GM19324 (cell line): ENCODE results near the gene AKAP10.
"Not testable (repeated sequence)": the region's sequence is repeated elsewhere in the genome, so short reads cannot be mapped to it uniquely, and the experiment has no call there.

Experiments used
- ATAC-seq: cut with Tn5 transposase; IDR thresholded peaks from one replicate; pipeline ENCODE4 v1.9.1; 2021; ENCODE audit warnings: mild to moderate bottlenecking, moderate library complexity; ENCODE audit not compliant: unreplicated experiment, low FRiP score

Gene AKAP10, protein sequence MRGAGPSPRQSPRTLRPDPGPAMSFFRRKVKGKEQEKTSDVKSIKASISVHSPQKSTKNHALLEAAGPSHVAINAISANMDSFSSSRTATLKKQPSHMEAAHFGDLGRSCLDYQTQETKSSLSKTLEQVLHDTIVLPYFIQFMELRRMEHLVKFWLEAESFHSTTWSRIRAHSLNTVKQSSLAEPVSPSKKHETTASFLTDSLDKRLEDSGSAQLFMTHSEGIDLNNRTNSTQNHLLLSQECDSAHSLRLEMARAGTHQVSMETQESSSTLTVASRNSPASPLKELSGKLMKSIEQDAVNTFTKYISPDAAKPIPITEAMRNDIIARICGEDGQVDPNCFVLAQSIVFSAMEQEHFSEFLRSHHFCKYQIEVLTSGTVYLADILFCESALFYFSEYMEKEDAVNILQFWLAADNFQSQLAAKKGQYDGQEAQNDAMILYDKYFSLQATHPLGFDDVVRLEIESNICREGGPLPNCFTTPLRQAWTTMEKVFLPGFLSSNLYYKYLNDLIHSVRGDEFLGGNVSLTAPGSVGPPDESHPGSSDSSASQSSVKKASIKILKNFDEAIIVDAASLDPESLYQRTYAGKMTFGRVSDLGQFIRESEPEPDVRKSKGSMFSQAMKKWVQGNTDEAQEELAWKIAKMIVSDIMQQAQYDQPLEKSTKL

DNA sequence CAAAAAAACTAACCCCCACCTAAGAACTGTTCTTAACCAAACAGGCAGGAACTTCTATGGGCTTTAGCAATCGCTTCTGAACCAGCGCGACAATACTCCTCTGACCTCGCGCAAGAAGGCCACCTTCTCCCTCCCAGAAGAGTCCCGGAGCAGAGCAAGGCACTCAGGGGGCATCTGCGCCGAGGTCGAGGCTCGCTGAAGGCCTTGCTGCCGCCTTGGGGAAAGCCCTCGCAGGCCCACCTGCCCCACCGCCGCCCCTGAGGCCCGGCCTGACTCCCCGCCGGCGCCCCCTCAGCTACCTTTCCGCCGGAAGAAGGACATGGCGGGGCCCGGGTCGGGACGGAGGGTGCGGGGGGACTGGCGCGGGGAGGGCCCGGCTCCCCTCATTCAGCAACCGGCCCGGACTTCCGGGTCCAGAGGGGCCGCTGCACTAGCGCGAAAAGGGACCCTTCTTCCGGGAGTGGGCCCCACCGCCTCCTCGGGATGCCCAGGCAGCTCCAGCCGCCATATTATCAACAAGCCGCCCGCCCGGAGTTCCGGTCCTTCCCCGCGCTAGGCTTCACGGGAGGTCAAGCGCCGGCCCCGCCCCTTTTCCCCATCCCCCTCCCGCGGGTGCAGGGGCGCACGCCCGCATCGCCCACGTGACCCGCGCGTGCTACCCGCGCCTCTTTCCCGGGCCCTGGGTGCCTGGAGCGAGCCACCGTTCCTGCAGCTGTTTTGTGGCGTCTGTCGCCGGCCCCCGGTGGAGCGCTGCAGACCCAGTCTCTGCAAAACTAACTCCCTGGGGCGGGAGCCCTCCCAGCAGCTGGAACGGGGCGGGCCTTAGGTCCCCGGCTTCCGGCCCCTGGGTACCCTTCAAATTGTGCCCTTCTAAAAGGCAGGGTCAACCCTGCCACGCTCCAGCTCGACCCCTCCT is at the start of gene AKAP10:
Gene AKAP10 (minus strand): TSS at position 536 of the 916 bp plus-strand sequence. CDS start 149 bp downstream, at position 387.
- ATAC-seq, result peak; percentile 87

DNA sequence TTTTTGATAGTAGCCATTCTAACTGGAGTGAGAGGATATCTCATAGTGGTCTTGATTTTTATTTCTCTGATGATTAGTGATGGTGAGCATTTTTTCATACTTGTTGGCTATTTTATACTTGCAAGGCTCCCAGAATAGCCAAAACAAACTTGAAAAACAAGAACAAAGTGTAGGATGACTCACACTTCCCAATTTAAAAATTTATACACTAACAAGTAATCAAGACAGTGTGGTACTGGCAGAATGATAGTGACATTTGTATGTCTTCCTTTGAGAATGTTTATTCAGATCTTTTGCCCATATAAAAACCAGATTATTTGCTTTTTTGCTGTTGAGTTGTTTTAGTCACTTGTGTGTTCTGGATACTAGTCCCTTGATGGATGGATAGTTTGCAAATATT is 49.3 kb upstream of the AKAP10 start:
- no peak for ATAC-seq

DNA sequence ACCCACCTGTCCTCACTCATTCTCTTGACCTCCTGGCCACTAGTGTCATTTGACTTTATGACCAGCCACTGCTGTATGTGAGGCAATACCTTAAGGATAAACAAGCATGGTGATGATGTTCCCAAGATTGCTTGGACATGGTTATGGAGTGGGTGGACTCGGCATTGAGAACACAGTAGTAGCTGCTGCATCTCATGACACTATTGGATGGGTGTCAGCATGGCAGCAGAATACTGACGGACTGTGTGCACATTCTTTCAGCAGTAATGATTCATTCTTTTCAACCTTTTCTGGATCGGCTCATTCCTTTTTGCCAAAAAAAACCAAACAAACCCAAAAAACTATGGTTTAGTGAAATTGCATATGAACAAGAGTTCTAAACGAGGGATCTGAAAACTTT is 45.1 kb upstream of the AKAP10 start:
- ATAC-seq, result no peak

DNA sequence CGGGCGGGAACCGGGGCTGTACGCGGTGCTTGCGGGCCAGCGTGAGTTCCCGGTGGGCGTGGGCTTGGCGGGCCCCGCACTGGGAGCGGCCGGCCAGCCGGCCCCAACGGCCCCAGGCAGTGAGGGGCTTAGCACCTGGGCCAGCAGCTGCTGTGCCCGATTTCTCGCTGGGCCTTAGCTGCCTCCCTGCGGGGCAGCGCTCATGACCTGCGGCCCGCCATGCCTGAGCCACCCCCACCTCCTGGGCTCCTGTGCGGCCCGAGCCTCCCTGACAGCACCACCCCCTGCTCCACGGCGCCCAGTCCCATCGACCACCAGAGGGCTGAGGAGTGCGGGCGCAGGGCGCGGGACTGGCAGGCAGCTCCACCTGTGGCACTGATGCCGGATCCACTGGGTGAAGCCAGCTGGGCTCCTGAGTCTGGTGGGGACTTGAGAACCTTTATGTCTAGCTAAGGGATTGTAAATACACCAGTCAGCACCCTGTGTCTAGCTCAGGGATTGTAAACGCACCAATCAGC is 38.9 kb upstream of the AKAP10 start:
- not testable (repeated sequence) for ATAC-seq

DNA sequence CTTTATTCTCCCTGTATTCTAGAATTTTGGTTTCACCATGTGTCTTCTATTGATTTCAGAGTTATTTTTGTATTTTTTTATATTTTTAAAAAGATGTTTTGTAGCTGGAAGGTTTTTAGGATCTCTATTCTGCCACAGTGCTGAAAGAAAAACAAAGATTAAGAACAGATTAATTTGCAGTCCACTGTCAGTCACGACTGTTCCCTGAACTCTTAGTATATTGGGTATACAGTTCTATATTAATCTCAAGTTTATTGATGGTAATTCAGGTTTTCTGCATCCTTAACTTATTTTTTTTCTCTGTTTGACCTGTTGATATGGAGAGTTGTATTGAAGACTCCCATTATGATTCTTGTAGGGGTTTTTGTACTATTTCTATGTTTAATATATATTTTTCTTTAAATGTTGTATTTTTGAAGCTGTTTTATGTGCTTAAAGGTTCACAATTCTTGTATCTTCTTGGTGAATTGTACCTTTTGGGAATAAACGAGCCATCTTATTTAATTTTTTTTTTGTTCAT is 34.4 kb upstream of the AKAP10 start:
- ATAC-seq, result no peak

DNA sequence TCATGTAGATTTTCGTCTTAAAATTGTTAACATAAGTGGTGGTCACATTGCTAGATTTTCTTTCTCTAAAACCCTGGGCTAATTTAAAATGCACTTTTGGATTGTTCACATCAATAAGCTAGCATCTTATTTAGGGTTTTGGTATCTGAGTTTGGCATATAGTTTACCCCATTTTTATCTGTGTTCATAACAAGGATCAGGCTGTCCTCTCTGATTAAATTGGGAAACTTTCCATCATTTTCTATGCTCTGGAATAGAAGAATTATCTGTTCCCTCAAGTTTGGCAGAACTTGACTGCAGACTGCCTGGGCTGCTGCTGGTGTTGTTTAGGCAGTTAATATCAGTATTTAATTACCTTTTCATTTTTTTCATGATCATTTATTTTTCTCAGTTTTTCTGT is 33.3 kb upstream of the AKAP10 start:
- no peak for ATAC-seq

DNA sequence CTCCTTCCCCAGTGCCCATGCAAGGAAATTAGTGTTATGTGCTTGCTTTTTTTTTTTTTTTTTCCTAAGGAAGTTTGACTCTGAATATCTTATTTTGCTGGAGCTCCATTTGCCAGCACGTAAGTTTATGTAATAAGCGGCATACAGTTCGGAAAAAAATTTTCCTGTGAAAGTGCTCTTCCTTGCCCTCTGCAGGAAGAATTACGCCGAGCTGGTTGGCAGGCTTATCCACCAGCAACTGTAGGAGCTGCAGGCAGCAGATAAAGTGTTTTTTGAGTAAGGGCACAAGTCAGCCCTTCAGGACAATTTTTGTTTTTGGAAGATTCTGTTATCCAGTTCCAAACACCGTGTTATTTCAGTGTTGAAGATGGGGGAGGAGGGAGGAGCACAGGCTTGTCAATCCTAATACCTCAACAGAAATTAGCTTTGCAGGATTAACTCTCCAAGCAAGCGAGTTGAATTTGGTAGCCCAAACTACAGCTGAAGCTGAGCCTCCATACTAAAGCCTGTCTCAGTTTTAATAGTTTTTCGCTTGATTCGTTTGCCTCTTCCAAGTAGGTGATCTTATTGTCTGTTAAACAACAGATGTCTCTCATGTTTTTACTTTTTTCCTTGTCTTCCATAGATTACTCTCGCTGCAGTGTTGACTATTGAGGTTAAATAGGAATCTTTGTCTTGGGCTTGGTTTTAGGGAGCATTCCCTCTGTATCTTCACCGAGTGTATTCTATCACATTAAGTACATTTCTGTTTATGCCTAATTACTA is 32.7 kb upstream of the AKAP10 start:
- ATAC-seq, result no peak

DNA sequence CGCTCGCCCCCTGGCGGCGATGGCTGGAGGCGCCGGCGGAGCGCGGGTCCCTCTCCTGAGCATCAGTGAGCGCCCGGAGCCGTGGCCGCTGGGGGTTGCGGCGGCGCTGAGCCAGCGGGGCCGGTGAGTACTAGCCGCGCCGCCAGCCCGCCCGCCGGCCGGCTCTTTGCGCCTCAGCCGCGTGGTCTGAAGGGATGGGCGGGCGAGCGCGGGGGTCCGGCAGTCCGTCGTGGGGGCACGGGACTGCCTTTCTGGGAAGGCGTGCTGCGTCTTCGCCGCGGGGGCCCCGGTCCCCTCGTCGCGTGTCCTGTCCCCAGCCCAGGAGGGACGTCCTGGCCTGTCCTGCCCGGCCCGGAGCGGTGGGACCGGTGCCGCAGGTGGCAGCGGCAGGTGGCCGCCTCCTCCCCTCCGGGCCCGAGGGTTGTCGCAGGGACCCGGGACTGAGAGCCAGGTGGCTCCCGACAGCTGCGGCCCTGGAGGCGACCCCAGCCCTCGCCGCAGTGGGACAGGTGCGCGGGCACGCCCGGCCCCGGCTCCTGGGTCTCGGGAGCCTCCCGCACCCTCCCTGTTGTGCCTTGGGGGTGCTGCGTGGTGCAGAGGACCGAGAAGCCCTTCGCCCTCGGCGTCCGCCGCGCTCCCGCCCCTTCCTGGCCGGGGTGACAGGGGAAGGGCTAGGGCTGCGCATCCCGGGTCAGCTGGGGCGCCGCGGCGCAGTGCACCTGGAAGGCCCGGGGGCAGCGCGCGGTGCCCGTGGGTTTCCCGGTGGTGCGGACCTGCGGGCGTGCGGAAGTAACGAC is 31.9 kb upstream of the AKAP10 start, which contains the start of gene SPECC1:
Gene SPECC1 (plus strand): TSS at position 58 of the 797 bp plus-strand sequence. CDS start 87,293 bp downstream, outside the sequence.
- peak; percentile 90 for ATAC-seq

DNA sequence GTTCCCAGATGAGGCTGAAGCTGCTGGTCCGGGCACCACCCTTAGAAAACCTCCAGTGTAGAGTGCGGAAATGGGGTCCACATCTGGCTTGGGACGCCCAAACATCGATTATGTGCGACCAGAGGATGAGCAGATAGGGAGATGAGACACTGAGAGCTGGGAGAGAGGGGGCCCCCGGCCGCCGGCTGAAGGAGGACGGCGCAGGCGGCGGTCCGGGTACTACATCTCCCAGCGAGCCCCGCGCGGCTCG is 31.3 kb upstream of the AKAP10 start:
- no peak for ATAC-seq

DNA sequence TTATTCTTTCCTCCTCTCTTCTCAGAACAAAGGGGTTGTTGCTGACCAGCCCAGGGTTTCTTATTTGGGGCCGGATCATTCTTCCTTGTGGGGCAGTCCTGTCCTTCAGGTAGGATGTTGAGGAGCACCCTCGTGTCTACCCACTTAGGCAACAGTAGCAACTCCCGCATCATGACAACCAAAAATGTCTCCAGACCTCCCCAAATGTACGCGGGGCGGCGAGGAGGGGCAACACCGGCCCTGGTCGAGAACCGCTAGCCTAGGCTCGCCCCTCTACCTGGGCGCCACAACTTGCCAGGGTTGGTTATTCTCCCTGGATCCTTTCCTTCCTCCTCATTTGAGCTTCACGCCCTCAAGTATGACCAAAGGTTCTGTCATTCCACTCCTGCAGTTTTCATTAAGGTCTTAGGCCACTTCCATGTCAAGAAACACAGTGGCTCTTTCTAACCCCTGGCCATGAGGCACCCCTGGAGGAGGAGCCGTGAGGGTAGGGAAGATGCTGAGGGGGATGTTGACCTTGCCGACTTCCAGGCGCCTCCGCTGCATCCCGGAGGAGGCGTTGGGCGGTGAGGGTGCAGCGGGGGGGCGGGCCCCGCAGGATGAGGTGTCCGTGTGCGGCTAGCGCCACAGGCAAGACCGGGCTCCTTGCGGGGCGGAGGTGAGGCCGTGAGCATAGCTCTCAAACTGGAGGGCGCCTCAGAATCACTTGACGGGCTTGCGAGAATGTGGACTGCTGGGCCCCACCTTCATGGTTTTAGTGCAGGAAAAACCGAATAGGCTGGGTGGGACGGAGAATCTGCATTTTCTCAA is 30.8 kb upstream of the AKAP10 start:
- peak; percentile 24 for ATAC-seq

DNA sequence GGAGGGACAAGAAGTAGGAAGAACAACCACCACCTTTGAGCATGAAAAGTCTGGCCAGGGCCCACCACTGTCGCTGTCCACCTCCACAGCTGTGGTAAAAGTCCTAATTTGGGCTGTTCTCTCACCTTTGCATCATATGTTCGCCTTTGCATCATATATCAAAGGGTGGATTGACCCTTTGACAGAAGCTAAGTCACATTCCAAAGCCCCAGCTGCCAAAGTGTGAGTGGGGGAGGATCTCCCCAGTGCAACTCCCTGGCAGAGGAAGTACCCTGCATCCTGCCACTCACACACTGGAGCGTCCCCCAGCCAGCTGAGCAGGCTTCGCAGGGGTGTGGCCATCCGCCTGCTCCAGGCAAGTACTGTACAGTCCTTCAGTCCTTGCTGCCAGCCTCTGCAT is 18.9 kb upstream of the AKAP10 start:
- no peak for ATAC-seq

DNA sequence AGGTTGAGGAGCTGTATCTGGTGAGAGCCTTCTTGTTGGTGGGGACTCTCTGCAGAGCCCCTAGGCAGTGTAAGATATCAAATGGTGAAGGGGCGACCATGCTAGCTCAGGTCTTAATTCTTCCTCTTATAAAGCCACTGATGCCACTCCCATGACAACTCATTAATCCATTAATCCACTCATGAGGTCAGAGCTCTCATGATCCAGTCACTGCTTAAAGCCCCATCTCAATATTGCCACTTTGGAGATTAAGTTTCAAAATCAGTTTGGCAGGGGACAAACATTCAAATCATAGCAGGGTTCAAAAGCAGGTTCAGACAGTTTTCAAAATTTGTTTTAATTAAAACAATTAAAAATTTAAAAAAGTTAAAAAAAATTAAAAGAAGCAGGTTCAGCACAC is 18.5 kb upstream of the AKAP10 start:
- no peak for ATAC-seq

DNA sequence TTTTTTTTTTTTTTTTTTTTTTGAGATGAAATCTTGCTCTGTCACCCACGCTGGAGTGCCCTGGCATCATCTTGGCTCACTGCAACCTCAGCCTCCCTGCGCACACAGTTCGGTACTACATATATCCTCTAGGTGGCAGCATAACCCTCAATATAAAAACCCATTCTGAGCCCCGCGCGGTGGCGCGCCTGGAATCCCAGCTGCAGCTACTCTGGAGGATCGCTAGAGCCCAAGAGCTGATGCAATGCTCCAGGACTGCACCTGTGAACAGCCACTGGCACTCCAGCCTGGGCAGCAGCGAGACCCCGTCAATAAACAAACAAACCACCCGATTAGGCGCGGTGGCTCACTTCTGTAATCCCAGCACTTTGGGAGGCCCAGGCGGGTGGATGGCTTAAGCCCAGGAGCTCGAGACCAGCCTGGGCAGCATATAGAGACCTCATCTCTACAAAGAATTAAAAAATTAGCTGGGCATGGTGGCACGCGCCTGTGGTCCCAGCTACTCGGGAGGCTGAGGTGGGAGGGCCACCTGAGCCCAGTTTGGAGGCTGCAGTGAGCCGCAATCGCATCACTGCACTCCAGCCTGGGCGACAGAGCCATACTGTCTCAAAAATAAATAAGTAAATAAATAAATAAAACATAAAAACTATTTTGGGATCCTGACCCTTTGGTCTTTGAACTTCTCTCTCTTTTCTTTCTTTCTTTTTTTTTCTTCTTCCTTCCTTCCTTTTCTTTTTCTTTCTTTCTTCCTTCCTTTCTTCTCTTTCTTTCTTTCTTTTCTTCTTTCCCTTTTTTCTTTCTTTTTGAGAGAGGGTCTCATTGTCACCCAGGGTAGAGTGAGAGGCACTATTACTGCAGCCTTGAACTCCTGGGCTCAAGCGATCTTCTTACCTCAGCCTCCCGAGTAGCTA is 15.4 kb upstream of the AKAP10 start:
- no peak for ATAC-seq

DNA sequence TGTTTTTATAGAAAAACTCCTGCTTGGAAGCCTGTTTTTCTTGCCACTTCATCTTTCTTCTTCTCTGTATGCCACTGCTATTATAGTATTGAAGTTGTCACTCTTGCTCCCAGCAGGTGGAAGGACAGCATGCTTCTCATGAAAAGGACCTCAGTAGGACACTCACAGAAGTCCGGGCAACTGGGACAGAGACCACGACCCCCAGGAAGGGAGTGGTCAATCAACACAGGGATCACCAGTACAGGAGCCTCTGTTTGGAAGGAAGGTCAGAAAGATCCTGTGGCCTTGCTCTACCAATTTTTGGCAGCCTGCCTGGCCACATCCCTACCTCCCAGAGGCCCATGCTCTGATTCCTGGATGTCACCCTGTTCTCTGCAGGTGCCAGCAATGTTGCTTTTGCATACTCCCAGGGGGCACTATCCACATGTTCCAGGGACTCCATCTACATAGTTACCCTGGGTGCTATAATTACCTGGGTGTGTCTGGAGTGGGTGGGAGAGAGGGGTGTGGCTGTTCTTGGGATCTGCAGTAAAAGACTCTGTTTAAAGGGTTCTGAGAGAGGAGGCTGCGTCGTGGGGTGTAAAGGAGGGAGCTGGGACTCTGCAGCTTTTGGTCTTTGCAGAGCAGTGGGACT is 13.7 kb upstream of the AKAP10 start:
- no peak for ATAC-seq

DNA sequence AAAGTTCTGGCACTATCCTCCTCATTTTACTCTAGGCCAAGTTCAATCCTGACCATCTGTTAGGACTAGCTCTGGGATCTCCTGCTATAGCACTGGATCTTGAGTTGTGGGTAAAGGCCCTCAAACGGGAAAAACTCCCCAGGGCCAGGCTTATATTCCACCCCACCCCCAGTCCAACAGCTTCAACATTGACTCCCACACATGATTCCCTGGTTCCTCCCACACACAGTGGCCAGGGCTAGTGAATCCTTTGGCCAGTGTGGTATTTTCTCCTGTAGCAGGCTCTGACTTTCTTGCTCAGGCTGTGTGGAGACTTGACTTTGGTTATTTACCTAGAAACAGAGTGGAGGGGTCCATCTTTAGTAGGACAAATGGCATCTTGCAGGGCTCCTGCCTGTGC is 10.3 kb upstream of the AKAP10 start:
- no peak for ATAC-seq

DNA sequence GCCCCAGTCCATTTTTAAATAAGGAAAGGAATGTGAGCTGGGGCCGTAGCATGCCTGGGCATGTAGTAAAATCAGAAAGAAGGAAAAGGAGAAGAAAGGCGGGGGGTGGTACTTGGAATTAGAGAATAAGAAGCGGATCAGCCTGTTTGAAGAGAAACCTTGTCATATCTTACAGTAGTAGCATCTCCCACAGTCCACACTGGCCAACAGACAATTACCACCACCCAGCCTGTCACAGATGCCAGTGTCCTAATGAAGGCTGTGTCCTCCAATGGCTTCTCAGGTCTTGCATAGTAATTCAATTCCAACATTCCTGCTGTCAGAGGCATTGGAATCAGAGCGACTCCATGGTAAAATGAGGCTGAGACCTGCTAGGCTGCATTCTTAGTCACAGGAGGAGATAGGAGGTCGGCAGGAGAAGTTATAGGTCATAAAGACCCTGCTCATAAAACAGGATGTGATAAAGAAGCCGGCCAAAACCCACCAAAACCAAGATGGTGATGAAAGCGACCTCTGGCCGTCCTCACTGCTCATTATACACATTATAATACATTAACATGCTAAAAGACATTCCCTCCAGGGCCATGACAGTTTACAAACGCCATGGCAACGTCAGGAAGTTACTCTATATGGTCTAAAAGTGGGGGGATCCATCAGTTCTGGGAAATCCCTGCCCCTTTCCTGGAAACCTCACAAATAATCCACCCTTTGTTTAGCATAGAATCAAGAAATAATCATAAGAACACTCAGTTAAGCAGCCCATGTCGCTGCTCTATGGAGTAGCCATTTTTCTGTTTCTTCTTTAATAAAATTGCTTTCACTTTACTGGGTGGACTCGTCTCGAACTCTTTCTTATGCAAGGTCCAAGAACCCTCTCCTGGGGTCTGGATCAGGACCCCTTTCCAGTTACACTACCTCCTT is 9.6 kb upstream of the AKAP10 start:
- no peak for ATAC-seq
